Calu3 (cell line): ENCODE measurements around the gene SPATA18. TPM values are rescaled to one million over a fixed set of nuclear protein-coding genes. Genes with fewer than 3 reads are reported as not detected.

Experiments used
- BruUV-seq: library from RNA; stranded (reverse); fragments of 400-500 nt; replicated peaks from 2 replicates; lab custom pipeline; 2021; lab: Mats Ljungman, UMichigan
- CTCF ChIA-PET: fragments of 300-600 bp; sonication (Branson Sonifier 250); formaldehyde crosslinking; loops from one replicate; lab custom pipeline; 2022; ENCODE audit warnings: antibody characterized with exemption; lab: Charles Lee
- DNase-seq: peaks from one replicate; pipeline ENCODE4 v3.0.0; 2022
- H3K27ac Mint-ChIP-seq: one replicate; pipeline ENCODE4 v1.8.0; 2022; ENCODE audit warnings: mixed read lengths; ENCODE audit not compliant: unreplicated experiment
- H3K27me3 Mint-ChIP-seq: one replicate; pipeline ENCODE4 v1.8.0; 2022; ENCODE audit warnings: mixed read lengths; ENCODE audit not compliant: unreplicated experiment
- H3K36me3 Mint-ChIP-seq: one replicate; pipeline ENCODE4 v1.8.0; 2022; ENCODE audit warnings: mild to moderate bottlenecking, moderate library complexity, mixed read lengths; ENCODE audit not compliant: insufficient read depth, unreplicated experiment
- H3K4me1 Mint-ChIP-seq: one replicate; pipeline ENCODE4 v1.8.0; 2022; ENCODE audit warnings: mild to moderate bottlenecking, low read depth, mixed read lengths; ENCODE audit not compliant: unreplicated experiment
- H3K4me3 Mint-ChIP-seq: one replicate; pipeline ENCODE4 v1.8.0; 2022; ENCODE audit warnings: mild to moderate bottlenecking, low read depth, moderate library complexity, mixed read lengths; ENCODE audit not compliant: unreplicated experiment
- H3K9me3 Mint-ChIP-seq: one replicate; pipeline ENCODE4 v1.8.0; 2022; ENCODE audit warnings: low read depth, mixed read lengths; ENCODE audit not compliant: unreplicated experiment
- intact Hi-C: fragments of 100-400 bp; cut with micrococcal nuclease; formaldehyde crosslinking; loops from one replicate; pipeline ENCODE4 v1.10.0; 2022; ENCODE audit not compliant: unreplicated experiment
- total RNA-seq: library from RNA; stranded (reverse); gene quantifications from 2 replicates; pipeline ENCODE4 v1.2.3, GENCODE V29; 2022
- TF ChIP-seq, protein P1 (sequence below): fragments of 200-600 bp; IDR thresholded peaks from one replicate; pipeline ENCODE4 v1.8.0; 2022; ENCODE audit warnings: antibody characterized with exemption; ENCODE audit not compliant: unreplicated experiment

Gene SPATA18
- total RNA-seq, 1 experiment from 2014 or later = not detected

DNA sequence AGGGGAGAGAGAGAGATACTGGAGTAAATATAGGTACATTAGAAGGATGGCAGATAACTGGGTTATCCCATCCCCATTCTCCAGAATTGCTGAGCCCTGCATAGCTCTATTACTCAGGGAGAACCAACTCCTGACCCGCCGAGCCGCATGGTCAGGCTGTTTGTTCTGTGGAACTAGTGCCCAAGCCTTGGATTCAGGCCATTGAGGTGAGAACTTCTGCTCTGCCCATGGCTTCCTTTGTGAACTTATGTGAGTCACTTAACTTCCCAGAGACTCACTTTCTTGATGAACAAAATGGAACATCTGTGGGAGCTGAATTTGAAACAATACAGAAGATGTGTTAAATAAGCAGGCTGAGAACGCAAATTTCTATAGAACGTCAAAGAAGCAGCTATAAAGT is 54.2 kb downstream of the SPATA18 start:
- no peaks in the 10 kb centered on the region for H3K27me3 Mint-ChIP-seq
- no peaks in the 10 kb centered on the region for H3K36me3 Mint-ChIP-seq
- no peaks in the 10 kb centered on the region for H3K4me1 Mint-ChIP-seq
- CTCF ChIA-PET = no interaction called here
- DNase-seq = no peak
- no peak overlapping the region for H3K27ac Mint-ChIP-seq
- no peak overlapping the region for H3K4me3 Mint-ChIP-seq
- intact Hi-C loops = no loop called here
- no peaks in the 10 kb centered on the region for H3K9me3 Mint-ChIP-seq
- BruUV-seq = no TSS peak
- TF ChIP-seq, protein P1, sequence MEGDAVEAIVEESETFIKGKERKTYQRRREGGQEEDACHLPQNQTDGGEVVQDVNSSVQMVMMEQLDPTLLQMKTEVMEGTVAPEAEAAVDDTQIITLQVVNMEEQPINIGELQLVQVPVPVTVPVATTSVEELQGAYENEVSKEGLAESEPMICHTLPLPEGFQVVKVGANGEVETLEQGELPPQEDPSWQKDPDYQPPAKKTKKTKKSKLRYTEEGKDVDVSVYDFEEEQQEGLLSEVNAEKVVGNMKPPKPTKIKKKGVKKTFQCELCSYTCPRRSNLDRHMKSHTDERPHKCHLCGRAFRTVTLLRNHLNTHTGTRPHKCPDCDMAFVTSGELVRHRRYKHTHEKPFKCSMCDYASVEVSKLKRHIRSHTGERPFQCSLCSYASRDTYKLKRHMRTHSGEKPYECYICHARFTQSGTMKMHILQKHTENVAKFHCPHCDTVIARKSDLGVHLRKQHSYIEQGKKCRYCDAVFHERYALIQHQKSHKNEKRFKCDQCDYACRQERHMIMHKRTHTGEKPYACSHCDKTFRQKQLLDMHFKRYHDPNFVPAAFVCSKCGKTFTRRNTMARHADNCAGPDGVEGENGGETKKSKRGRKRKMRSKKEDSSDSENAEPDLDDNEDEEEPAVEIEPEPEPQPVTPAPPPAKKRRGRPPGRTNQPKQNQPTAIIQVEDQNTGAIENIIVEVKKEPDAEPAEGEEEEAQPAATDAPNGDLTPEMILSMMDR = no peak

DNA sequence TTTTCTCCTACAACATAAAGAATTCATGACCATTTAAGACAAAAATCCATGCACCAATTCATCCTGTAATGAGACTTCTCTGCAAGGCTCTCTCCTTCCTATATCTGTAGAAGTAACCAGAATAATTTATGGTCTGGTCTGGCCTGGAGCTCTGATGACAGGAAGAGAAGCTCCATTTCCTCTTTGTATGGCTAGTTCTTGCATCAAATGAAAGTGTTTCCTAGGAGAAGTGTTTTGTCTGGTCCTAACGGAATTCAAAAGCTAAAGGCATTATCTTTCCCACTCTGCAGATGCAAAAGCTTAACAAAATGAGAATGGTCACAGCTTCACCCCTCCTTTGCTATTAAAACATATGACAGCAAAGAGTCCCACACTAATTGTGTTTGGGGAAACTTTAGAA is 55.1 kb downstream of the SPATA18 start:
- no peak for DNase-seq
- intact Hi-C loops = no loop called here
- Mint-ChIP-seq H3K27ac (no peak overlapping the region), H3K9me3 (no peaks in the 10 kb centered on the region), H3K27me3 (no peaks in the 10 kb centered on the region), H3K4me1 (no peaks in the 10 kb centered on the region), H3K36me3 (no peaks in the 10 kb centered on the region), H3K4me3 (no peak overlapping the region)
- no TSS peak for BruUV-seq
- TF ChIP-seq, protein P1 = no peak
- CTCF ChIA-PET = no interaction called here

DNA sequence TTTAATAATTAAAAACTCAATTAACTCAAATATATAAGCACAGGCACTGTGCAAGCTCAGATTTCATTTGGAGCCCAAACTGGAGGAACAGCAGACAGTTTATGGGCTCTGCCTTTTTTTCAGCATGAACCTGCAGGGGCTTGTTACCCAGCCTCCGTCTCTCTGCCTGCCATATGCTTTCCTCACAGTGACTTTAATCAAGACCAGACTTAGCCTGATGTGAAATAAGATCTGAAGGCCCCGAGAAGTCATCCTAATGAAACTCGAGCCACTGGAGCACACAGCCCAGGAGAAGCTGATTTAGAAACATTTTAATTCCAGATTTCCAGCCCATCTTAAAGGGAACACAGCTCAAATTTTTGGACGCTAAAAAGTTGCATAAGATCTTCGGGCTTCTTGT is 55.6 kb downstream of the SPATA18 start:
- intact Hi-C loops = no loop called here
- H3K4me1 Mint-ChIP-seq = no peaks in the 10 kb centered on the region
- BruUV-seq = no TSS peak
- no peak overlapping the region for H3K4me3 Mint-ChIP-seq
- no peaks in the 10 kb centered on the region for H3K27me3 Mint-ChIP-seq
- CTCF ChIA-PET = no interaction called here
- TF ChIP-seq, protein P1 = no peak
- H3K27ac Mint-ChIP-seq = no peak overlapping the region
- H3K9me3 Mint-ChIP-seq = no peaks in the 10 kb centered on the region
- DNase-seq = no peak
- no peaks in the 10 kb centered on the region for H3K36me3 Mint-ChIP-seq

DNA sequence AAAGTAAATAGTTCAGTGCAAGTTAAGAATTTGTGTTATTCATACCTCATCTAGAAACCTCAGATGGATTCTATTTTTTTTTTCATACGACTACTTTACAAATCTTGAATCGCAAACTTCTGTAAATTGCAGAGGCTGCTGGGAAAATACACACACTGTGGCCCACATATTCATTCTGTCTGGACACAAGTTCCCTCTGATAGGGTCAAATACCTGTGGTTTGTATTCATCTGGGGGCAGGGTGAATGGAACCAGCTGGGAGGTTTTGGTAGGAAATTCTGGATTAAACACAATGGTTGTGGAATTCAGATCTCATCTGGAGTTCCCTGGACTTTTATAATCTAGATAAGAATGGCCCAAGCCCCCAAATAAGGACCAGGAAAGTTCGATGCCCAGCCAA is 56.2 kb downstream of the SPATA18 start:
- TF ChIP-seq, protein P1 = no peak
- Mint-ChIP-seq H3K27ac (no peak overlapping the region), H3K36me3 (no peaks in the 10 kb centered on the region), H3K4me3 (no peak overlapping the region), H3K4me1 (no peaks in the 10 kb centered on the region), H3K9me3 (no peaks in the 10 kb centered on the region), H3K27me3 (no peaks in the 10 kb centered on the region)
- CTCF ChIA-PET = no interaction called here
- intact Hi-C loops = no loop called here
- DNase-seq = no peak
- no TSS peak for BruUV-seq
